HG02852 (cell line): ENCODE results near the gene LOC101059915.

Experiments
- ATAC-seq: cut with Tn5 transposase; IDR thresholded peaks from one replicate; pipeline ENCODE4 v1.9.1; 2021; ENCODE audit warnings: mild to moderate bottlenecking, moderate library complexity; ENCODE audit not compliant: unreplicated experiment

LOC101059915 gene

GRCh38 chrX:71667328-71668247 lies at the start of gene LOC101059915:
Gene LOC101059915 (plus strand): TSS chrX:71667546.
- no peak for ATAC-seq

- no peak for ATAC-seq
Observed at GRCh38 chrX:71617742-71618141, 49.6 kb upstream of the LOC101059915 start.

GRCh38 chrX:71618303-71618721 lies 49.0 kb upstream of the LOC101059915 start, which contains the start of gene CXCR3:
Gene CXCR3 (minus strand): TSS chrX:71618511. CDS start chrX:71618449, 62 bp downstream.
- peak; percentile 71 for ATAC-seq

GRCh38 chrX:71618787-71619186 lies 48.6 kb upstream of the LOC101059915 start:
- ATAC-seq, result no peak

- no peak for ATAC-seq
Observed at GRCh38 chrX:71619193-71619592, 48.2 kb upstream of the LOC101059915 start.

GRCh38 chrX:71619986-71620385 lies 47.4 kb upstream of the LOC101059915 start:
- ATAC-seq, result no peak

- no peak for ATAC-seq
Observed at GRCh38 chrX:71621603-71622002, 45.7 kb upstream of the LOC101059915 start.

- no peak for ATAC-seq
Observed at GRCh38 chrX:71622032-71622575, 45.2 kb upstream of the LOC101059915 start.

GRCh38 chrX:71622576-71623450 lies 44.5 kb upstream of the LOC101059915 start:
- peak; percentile 38 for ATAC-seq

GRCh38 chrX:71623714-71624113 lies 43.6 kb upstream of the LOC101059915 start:
- no peak for ATAC-seq

- no peak for ATAC-seq
Observed at GRCh38 chrX:71625471-71625870, 41.9 kb upstream of the LOC101059915 start.

GRCh38 chrX:71626576-71626975 lies 40.8 kb upstream of the LOC101059915 start:
- no peak for ATAC-seq

- ATAC-seq, result no peak
Observed at GRCh38 chrX:71627588-71628404, 39.5 kb upstream of the LOC101059915 start.

- no peak for ATAC-seq
Observed at GRCh38 chrX:71629467-71629866, 37.9 kb upstream of the LOC101059915 start.

- ATAC-seq, result no peak
Observed at GRCh38 chrX:71632923-71633657, 34.3 kb upstream of the LOC101059915 start.

GRCh38 chrX:71634366-71634765 lies 33.0 kb upstream of the LOC101059915 start:
- no peak for ATAC-seq

- no peak for ATAC-seq
Observed at GRCh38 chrX:71636438-71637252, 30.7 kb upstream of the LOC101059915 start.

- no peak for ATAC-seq
Observed at GRCh38 chrX:71637253-71637618, 30.1 kb upstream of the LOC101059915 start.

GRCh38 chrX:71637848-71638247 lies 29.5 kb upstream of the LOC101059915 start:
- peak; percentile 51 for ATAC-seq
